Measurements from ENCODE around the gene MTMR2.

The MTMR2 gene

DNA sequence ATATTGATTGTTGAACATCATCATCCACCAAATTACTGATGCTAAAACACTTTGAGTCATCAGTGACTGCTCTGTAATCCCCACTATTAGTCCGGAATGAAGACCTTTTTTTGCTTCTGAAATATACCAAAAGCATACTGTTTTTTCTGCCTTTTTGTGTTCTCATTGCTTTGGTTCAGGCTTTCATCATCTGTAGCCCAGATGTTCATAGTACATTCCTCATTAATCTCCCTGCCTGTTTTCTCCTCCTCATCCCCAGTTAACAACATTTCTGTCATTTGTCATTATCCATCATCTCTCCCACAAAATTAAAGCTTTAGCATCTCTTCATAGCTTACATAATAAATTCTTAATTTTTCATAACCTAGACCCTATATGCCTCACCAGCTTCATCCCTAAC lies 124.4 kb downstream of the MTMR2 start:
- TF ChIP-seq CTCF (IDR thresholded peaks at IDR 0.05; ENCODE audit: control insufficient read depth, insufficient read depth, low read depth, low read length, missing control alignments) = no peak
- no peak for DNase-seq (ENCODE audit: low read depth)

GRCh38 chr11:95796501-95796900 lies 127.4 kb downstream of the MTMR2 start:
- no peak for DNase-seq (ENCODE audit: low read depth)

More for the DNA sequence above, 124.4 kb downstream of the MTMR2 start:
- no peak overlapping the region for H3K4me3 ChIP-seq (ENCODE audit: control insufficient read depth, low read depth, low read length)

DNA sequence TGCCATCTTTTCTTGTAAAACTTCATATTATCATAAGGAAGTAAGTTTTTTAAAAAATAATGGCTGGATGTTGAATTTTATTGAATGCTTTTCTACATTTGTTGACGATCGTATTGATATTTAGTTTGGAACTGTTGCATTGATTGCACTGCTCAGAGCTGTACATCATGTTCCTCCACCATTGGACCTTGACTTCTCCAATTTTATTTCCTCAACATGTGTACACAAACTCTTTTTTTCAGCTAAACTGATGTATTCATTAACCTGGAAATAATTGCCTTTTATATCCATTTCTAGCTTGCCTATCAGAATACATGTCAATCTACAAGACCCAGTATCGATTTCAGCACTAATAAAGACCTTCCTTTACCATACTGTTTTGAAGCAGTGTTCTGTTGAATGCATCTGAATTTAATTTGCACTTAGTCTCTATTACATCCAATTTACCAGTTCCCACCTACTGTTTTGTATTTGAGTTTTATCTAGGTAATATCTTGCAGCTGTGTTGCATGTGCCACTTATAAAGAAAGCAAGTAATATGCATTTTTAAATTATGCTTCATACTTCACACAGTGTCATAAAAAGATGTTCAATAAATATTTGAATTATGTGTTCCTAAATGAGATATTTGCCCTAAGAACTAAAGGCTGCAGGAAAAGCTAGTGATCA lies 128.1 kb downstream of the MTMR2 start:
- no peak for DNase-seq (ENCODE audit: low read depth)
- no peak for TF ChIP-seq CTCF (IDR thresholded peaks at IDR 0.05; ENCODE audit: control insufficient read depth, insufficient read depth, low read depth, low read length, missing control alignments)
- no peak overlapping the region for H3K4me3 ChIP-seq (ENCODE audit: control insufficient read depth, low read depth, low read length)

More at GRCh38 chr11:95796501-95796900, 127.4 kb downstream of the MTMR2 start:
- no peak for TF ChIP-seq CTCF (IDR thresholded peaks at IDR 0.05; ENCODE audit: control insufficient read depth, insufficient read depth, low read depth, low read length, missing control alignments)
- H3K4me3 ChIP-seq (ENCODE audit: control insufficient read depth, low read depth, low read length) = no peak overlapping the region

DNA sequence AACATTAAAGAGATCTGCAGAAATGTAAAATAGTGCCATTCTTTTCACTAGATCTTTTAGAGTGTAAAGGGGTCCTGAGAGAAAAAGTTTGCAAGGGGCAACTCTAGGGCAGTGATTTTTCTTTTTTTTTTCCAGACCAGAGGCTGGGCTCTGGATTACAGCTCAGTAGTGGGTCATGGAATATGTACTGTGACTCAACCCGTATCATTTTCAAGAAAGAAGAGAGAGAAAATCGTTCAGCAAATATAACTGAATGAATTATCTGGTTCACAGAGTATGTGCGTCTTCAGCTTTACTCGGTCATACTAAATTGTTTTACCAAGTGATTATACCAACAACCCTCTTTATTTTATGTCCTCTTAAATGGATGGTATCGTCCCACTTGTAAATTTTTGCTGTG lies 129.8 kb downstream of the MTMR2 start:
- TF ChIP-seq CTCF (IDR thresholded peaks at IDR 0.05; ENCODE audit: control insufficient read depth, insufficient read depth, low read depth, low read length, missing control alignments) = no peak
- no peak for DNase-seq (ENCODE audit: low read depth)
- H3K4me3 ChIP-seq (ENCODE audit: control insufficient read depth, low read depth, low read length) = no peak overlapping the region

DNA sequence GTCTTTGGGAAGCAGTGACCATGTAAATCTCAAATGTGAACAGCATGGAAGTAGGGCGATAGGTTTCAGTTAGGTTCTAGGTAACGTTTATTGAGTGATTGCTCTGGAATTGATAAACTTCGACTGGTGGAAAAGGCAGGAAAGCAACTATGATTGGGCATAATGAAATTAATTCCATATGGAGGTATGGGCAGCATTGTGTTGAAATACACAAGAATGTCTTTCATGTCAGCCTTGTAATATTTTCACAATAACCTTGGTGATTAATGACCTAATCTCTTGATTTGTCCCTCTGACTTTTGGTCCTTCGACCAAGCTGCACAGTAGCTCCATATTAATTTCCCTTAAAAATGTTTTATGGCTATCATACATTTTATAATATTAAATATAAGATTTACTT lies 130.8 kb downstream of the MTMR2 start:
- H3K4me3 ChIP-seq (ENCODE audit: control insufficient read depth, low read depth, low read length) = no peak overlapping the region
- TF ChIP-seq CTCF (IDR thresholded peaks at IDR 0.05; ENCODE audit: control insufficient read depth, insufficient read depth, low read depth, low read length, missing control alignments) = no peak
- DNase-seq (ENCODE audit: low read depth) = no peak

DNA sequence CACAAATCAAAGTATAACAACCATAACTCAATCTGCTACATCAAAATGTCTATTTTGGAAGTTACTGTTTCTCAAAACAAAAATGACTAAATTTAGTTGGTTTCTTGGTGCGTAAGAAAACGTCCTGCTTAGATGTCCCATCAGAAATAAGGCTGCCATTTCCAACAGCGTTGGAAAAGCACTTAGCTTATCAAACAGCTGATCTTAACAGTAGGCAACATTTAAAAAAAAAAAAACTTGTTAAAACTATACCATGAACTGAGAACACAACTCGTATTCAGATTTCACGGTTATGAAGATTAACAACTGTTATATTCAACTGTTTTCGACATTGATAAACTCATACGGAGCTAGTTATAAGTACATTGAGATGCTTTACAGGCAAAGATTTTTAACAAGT lies 131.2 kb downstream of the MTMR2 start:
- TF ChIP-seq CTCF (IDR thresholded peaks at IDR 0.05; ENCODE audit: control insufficient read depth, insufficient read depth, low read depth, low read length, missing control alignments) = no peak
- DNase-seq (ENCODE audit: low read depth) = no peak
- H3K4me3 ChIP-seq (ENCODE audit: control insufficient read depth, low read depth, low read length) = no peak overlapping the region
